ENCODE measurements around the gene SAMM50. TPM values are rescaled to one million over a fixed set of nuclear protein-coding genes. Genes with fewer than 3 reads are reported as not detected.

The SAMM50 gene
- total RNA-seq, 2 donors from 2014 or later: 54.4 to 56.0 TPM

GRCh38 chr22:43910178-43910695 is 45.0 kb upstream of the SAMM50 start:
- Mint-ChIP-seq H3K36me3 (ENCODE audit: low read depth) (no peaks in the 10 kb centered on the region), H3K9me3 (peaks cover 2% of the 10 kb centered on the region), H3K4me1 (peaks cover 5% of the 10 kb centered on the region), H3K27ac (no peak overlapping the region), H3K27me3 (ENCODE audit: insufficient read depth) (peaks cover 25% of the 10 kb centered on the region), H3K4me3 (no peak overlapping the region)
- Histone ChIP-seq H3K9ac (ENCODE audit: extremely low read depth, low read length, poor library complexity, severe bottlenecking) (no peak overlapping the region), H3K4me1 (ENCODE audit: control insufficient read depth, insufficient read depth, low read length) (no peaks in the 10 kb centered on the region), H3K9me3 (ENCODE audit: control insufficient read depth, low read length) (no peaks in the 10 kb centered on the region), H3K36me3 (ENCODE audit: control insufficient read depth, insufficient read depth, low read length) (no peaks in the 10 kb centered on the region), H3K27ac (ENCODE audit: low read depth, low read length) (no peak overlapping the region), H3K27me3 (ENCODE audit: control insufficient read depth, insufficient read depth, low read length, poor library complexity, severe bottlenecking) (no peaks in the 10 kb centered on the region), H3K4me3 (ENCODE audit: low read length) (no peak overlapping the region)
- 60 to 68% methylated on average over 3 to 6 of the region's 6 CpGs for WGBS, 2 experiments (ENCODE audit: insufficient coverage in 1 of 2, insufficient read length in 1 of 2)
- TF ChIP-seq CTCF (conservative IDR thresholded peaks at IDR 0.05): peak; percentile 39
- no peak for DNase-seq

GRCh38 chr22:43911351-43911750 is 43.9 kb upstream of the SAMM50 start:
- Histone ChIP-seq H3K4me3 (ENCODE audit: low read length) (no peak overlapping the region), H3K27ac (ENCODE audit: low read depth, low read length) (no peak overlapping the region), H3K9me3 (ENCODE audit: control insufficient read depth, low read length) (no peaks in the 10 kb centered on the region), H3K36me3 (ENCODE audit: control insufficient read depth, insufficient read depth, low read length) (no peaks in the 10 kb centered on the region), H3K27me3 (ENCODE audit: control insufficient read depth, insufficient read depth, low read length, poor library complexity, severe bottlenecking) (no peaks in the 10 kb centered on the region), H3K4me1 (ENCODE audit: control insufficient read depth, insufficient read depth, low read length) (no peaks in the 10 kb centered on the region), H3K9ac (ENCODE audit: extremely low read depth, low read length, poor library complexity, severe bottlenecking) (no peak overlapping the region)
- H3K4me1 Mint-ChIP-seq: peaks cover 5% of the 10 kb centered on the region
- no peaks in the 10 kb centered on the region for H3K36me3 Mint-ChIP-seq (ENCODE audit: low read depth)
- H3K4me3 Mint-ChIP-seq: no peak overlapping the region
- TF ChIP-seq CTCF (conservative IDR thresholded peaks at IDR 0.05): no peak
- H3K27me3 Mint-ChIP-seq (ENCODE audit: insufficient read depth): peaks cover 25% of the 10 kb centered on the region
- peaks cover 2% of the 10 kb centered on the region for H3K9me3 Mint-ChIP-seq
- 74 to 83% methylated on average over 3 to 4 of the region's 4 CpGs for WGBS, 2 experiments (ENCODE audit: insufficient coverage in 1 of 2, insufficient read length in 1 of 2)
- no peak overlapping the region for H3K27ac Mint-ChIP-seq
- DNase-seq: no peak

GRCh38 chr22:43917521-43917920 is 37.7 kb upstream of the SAMM50 start:
- no peaks in the 10 kb centered on the region for H3K27me3 ChIP-seq (ENCODE audit: control insufficient read depth, insufficient read depth, low read length, poor library complexity, severe bottlenecking)
- no peaks in the 10 kb centered on the region for H3K36me3 ChIP-seq (ENCODE audit: control insufficient read depth, insufficient read depth, low read length)
- 93 to 100% methylated on average over 5 to 6 of the region's 6 CpGs for WGBS, 2 experiments (ENCODE audit: insufficient coverage in 1 of 2, insufficient read length in 1 of 2)
- Mint-ChIP-seq H3K9me3 (peaks cover 2% of the 10 kb centered on the region), H3K36me3 (ENCODE audit: low read depth) (no peaks in the 10 kb centered on the region), H3K27me3 (ENCODE audit: insufficient read depth) (peaks cover 20% of the 10 kb centered on the region), H3K27ac (peak overlapping the region; percentile 30), H3K4me3 (no peak overlapping the region), H3K4me1 (no peaks in the 10 kb centered on the region)
- no peaks in the 10 kb centered on the region for H3K4me1 ChIP-seq (ENCODE audit: control insufficient read depth, insufficient read depth, low read length)
- H3K9ac ChIP-seq (ENCODE audit: extremely low read depth, low read length, poor library complexity, severe bottlenecking): no peak overlapping the region
- no peak for DNase-seq
- H3K4me3 ChIP-seq (ENCODE audit: low read length): no peak overlapping the region
- TF ChIP-seq CTCF (conservative IDR thresholded peaks at IDR 0.05): no peak
- no peak overlapping the region for H3K27ac ChIP-seq (ENCODE audit: low read depth, low read length)
- H3K9me3 ChIP-seq (ENCODE audit: control insufficient read depth, low read length): no peaks in the 10 kb centered on the region
